22Rv1 (cell line): ENCODE results near the gene KLK2.

ENCODE experiments used
- H3K27ac ChIP-seq: fragments of 450-650 bp; 2 replicates; pipeline ENCODE4 v1.5.1; 2017
- ZFX ChIP-seq: fragments of 450-650 bp; IDR thresholded peaks from 2 replicates; pipeline ENCODE4 v1.6.1; 2017; ENCODE audit warnings: antibody characterized with exemption, borderline replicate concordance
- TF ChIP-seq, protein P1 (sequence below): fragments of 450-650 bp; IDR thresholded peaks from 2 replicates; pipeline ENCODE4 v1.5.1; 2017; ENCODE audit warnings: mild to moderate bottlenecking

Gene KLK2

DNA sequence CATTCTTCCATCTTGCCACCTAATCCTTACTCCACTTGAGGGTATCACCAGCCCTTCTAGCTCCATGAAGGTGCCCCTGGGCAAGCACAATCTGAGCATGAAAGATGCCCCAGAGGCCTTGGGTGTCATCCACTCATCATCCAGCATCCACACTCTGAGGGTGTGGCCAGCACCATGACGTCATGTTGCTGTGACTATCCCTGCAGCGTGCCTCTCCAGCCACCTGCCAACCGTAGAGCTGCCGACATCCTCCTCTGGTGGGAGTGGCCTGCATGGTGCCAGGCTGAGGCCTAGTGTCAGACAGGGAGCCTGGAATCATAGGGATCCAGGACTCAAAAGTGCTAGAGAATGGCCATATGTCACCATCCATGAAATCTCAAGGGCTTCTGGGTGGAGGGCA, 21.6 kb upstream of the KLK2 start:
- no peak for TF ChIP-seq ZFX
- TF ChIP-seq, protein P1, sequence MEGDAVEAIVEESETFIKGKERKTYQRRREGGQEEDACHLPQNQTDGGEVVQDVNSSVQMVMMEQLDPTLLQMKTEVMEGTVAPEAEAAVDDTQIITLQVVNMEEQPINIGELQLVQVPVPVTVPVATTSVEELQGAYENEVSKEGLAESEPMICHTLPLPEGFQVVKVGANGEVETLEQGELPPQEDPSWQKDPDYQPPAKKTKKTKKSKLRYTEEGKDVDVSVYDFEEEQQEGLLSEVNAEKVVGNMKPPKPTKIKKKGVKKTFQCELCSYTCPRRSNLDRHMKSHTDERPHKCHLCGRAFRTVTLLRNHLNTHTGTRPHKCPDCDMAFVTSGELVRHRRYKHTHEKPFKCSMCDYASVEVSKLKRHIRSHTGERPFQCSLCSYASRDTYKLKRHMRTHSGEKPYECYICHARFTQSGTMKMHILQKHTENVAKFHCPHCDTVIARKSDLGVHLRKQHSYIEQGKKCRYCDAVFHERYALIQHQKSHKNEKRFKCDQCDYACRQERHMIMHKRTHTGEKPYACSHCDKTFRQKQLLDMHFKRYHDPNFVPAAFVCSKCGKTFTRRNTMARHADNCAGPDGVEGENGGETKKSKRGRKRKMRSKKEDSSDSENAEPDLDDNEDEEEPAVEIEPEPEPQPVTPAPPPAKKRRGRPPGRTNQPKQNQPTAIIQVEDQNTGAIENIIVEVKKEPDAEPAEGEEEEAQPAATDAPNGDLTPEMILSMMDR: no peak
- H3K27ac ChIP-seq: peak overlapping the region; percentile 100

- H3K27ac ChIP-seq: peak within 1 kb of the TSS; percentile 100
- TF ChIP-seq, protein P1: no peak
- TF ChIP-seq ZFX: no peak
Measured at GRCh38 chr19:50854636-50855410, 18.4 kb upstream of the KLK2 start, which contains the start of gene KLK3. KLK3 (plus strand) TSS chr19:50854915; CDS start chr19:50854956, 41 bp downstream.

DNA sequence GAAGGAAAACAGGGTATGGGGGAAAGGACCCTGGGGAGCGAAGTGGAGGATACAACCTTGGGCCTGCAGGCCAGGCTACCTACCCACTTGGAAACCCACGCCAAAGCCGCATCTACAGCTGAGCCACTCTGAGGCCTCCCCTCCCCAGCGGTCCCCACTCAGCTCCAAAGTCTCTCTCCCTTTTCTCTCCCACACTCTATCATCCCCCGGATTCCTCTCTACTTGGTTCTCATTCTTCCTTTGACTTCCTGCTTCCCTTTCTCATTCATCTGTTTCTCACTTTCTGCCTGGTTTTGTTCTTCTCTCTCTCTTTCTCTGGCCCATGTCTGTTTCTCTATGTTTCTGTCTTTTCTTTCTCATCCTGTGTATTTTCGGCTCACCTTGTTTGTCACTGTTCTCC, 15.9 kb upstream of the KLK2 start:
- TF ChIP-seq, protein P1: no peak
- TF ChIP-seq ZFX: no peak
- peak overlapping the region; percentile 100 for H3K27ac ChIP-seq

DNA sequence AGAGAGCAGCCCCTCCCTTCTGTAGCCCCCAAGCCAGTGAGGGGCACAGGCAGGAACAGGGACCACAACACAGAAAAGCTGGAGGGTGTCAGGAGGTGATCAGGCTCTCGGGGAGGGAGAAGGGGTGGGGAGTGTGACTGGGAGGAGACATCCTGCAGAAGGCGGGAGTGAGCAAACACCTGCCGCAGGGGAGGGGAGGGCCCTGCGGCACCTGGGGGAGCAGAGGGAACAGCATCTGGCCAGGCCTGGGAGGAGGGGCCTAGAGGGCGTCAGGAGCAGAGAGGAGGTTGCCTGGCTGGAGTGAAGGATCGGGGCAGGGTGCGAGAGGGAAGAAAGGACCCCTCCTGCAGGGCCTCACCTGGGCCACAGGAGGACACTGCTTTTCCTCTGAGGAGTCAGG, 14.4 kb upstream of the KLK2 start:
- TF ChIP-seq, protein P1: no peak; the same call in none of the 2 replicates
- TF ChIP-seq ZFX: no peak
- H3K27ac ChIP-seq: peak overlapping the region; percentile 100

GRCh38 chr19:50859849-50860248, 13.4 kb upstream of the KLK2 start:
- TF ChIP-seq, protein P1: no peak
- no peak for TF ChIP-seq ZFX

DNA sequence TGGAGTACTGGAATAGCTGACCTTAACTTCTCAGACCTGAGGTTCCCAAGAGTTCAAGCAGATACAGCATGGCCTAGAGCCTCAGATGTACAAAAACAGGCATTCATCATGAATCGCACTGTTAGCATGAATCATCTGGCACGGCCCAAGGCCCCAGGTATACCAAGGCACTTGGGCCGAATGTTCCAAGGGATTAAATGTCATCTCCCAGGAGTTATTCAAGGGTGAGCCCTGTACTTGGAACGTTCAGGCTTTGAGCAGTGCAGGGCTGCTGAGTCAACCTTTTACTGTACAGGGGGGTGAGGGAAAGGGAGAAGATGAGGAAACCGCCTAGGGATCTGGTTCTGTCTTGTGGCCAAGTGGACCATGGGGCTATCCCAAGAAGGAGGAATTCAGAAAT, 12.2 kb upstream of the KLK2 start:
- TF ChIP-seq ZFX: no peak
- TF ChIP-seq, protein P1: no peak

More at GRCh38 chr19:50859849-50860248, 13.4 kb upstream of the KLK2 start:
- peak overlapping the region; percentile 100 for H3K27ac ChIP-seq

More for the DNA sequence above, 12.2 kb upstream of the KLK2 start:
- H3K27ac ChIP-seq: peak overlapping the region; percentile 100
